Mesothelial cell of epicardium (in vitro differentiated cells): ENCODE results near the gene IGF1R. TPM values are rescaled to one million over a fixed set of nuclear protein-coding genes. Genes with fewer than 3 reads are reported as not detected.

ENCODE experiments used
- DNase-seq, 2 experiments: peaks; one replicate each; pipeline ENCODE4 v3.0.0; 2021; ENCODE audit warnings: low spot score in 2 of 2; ENCODE audit not compliant: unreplicated experiment in 2 of 2
- H3K27ac Mint-ChIP-seq: 2 replicates; pipeline ENCODE4 v1.8.0; 2021; ENCODE audit warnings: mixed read lengths
- H3K27me3 Mint-ChIP-seq: 2 replicates; pipeline ENCODE4 v1.8.0; 2021; ENCODE audit warnings: low read depth, mixed read lengths
- H3K36me3 Mint-ChIP-seq: 2 replicates; pipeline ENCODE4 v1.8.0; 2021; ENCODE audit warnings: mixed read lengths
- H3K4me1 Mint-ChIP-seq: 2 replicates; pipeline ENCODE4 v1.8.0; 2021; ENCODE audit warnings: mixed read lengths
- H3K4me3 Mint-ChIP-seq: 2 replicates; pipeline ENCODE4 v1.8.0; 2021; ENCODE audit warnings: mild to moderate bottlenecking, moderate library complexity, mixed read lengths
- H3K9me3 Mint-ChIP-seq: 2 replicates; pipeline ENCODE4 v1.8.0; 2021; ENCODE audit warnings: mixed read lengths
- total RNA-seq: library from RNA; stranded (reverse); gene quantifications from 3 replicates; pipeline ENCODE4 v1.2.1, GENCODE V29; 2021
- TF ChIP-seq, protein P1 (sequence below): fragments of 200-600 bp; sonication (generic); IDR thresholded peaks from one replicate; pipeline ENCODE4 v1.5.0; 2021; ENCODE audit warnings: antibody characterized with exemption; ENCODE audit not compliant: unreplicated experiment

IGF1R gene
- total RNA-seq, 1 donor from 2014 or later: 113 TPM

- TF ChIP-seq, protein P1, sequence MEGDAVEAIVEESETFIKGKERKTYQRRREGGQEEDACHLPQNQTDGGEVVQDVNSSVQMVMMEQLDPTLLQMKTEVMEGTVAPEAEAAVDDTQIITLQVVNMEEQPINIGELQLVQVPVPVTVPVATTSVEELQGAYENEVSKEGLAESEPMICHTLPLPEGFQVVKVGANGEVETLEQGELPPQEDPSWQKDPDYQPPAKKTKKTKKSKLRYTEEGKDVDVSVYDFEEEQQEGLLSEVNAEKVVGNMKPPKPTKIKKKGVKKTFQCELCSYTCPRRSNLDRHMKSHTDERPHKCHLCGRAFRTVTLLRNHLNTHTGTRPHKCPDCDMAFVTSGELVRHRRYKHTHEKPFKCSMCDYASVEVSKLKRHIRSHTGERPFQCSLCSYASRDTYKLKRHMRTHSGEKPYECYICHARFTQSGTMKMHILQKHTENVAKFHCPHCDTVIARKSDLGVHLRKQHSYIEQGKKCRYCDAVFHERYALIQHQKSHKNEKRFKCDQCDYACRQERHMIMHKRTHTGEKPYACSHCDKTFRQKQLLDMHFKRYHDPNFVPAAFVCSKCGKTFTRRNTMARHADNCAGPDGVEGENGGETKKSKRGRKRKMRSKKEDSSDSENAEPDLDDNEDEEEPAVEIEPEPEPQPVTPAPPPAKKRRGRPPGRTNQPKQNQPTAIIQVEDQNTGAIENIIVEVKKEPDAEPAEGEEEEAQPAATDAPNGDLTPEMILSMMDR: no peak
- no peaks in the 10 kb centered on the region for H3K27me3 Mint-ChIP-seq
- H3K9me3 Mint-ChIP-seq: no peaks in the 10 kb centered on the region
- DNase-seq: peak in 1 of 2 experiments; percentile 52
- peak overlapping the region; percentile 95 for H3K4me3 Mint-ChIP-seq
- H3K4me1 Mint-ChIP-seq: peaks cover 45% of the 10 kb centered on the region
- no peaks in the 10 kb centered on the region for H3K36me3 Mint-ChIP-seq
- H3K27ac Mint-ChIP-seq: peak overlapping the region; percentile 93
These were observed 2.2 kb downstream of the IGF1R start for GRCh38 chr15:98650417-98651035.

DNA sequence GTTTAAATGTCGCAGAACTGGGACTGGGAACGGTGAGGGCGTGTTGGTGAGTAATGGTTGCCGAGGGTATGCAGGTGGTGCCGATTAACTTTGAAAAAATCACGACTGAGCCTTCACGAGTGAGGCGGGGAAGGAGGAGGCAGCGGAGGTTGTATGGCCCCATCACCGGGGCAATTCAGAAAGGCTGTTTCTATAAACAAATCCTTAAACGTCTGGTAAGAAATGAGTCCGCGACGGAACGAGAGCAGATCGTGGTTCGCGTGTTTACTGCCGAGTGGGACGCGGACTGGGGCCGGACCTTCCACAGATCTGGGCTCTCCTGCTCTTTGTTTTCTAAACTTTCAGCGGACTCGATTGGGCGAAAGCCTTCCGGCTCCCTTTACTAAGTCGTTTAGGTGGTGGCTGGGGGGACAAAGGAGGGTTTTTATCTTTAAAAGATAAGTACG is 2.7 kb downstream of the IGF1R start:
- H3K27me3 Mint-ChIP-seq: no peaks in the 10 kb centered on the region
- peaks cover 45% of the 10 kb centered on the region for H3K4me1 Mint-ChIP-seq
- TF ChIP-seq, protein P1: no peak
- no peaks in the 10 kb centered on the region for H3K36me3 Mint-ChIP-seq
- H3K27ac Mint-ChIP-seq: peak overlapping the region; percentile 93
- H3K9me3 Mint-ChIP-seq: no peaks in the 10 kb centered on the region
- peak in 1 of 2 experiments; percentile 45 for DNase-seq
- peak overlapping the region; percentile 95 for H3K4me3 Mint-ChIP-seq

- Mint-ChIP-seq H3K36me3 (no peaks in the 10 kb centered on the region), H3K4me1 (peaks cover 44% of the 10 kb centered on the region), H3K27ac (peak overlapping the region; percentile 93), H3K4me3 (peak overlapping the region; percentile 95), H3K27me3 (no peaks in the 10 kb centered on the region), H3K9me3 (no peaks in the 10 kb centered on the region)
- TF ChIP-seq, protein P1: no peak
- DNase-seq: no peak
These were observed 3.4 kb downstream of the IGF1R start for GRCh38 chr15:98651581-98652220.

DNA sequence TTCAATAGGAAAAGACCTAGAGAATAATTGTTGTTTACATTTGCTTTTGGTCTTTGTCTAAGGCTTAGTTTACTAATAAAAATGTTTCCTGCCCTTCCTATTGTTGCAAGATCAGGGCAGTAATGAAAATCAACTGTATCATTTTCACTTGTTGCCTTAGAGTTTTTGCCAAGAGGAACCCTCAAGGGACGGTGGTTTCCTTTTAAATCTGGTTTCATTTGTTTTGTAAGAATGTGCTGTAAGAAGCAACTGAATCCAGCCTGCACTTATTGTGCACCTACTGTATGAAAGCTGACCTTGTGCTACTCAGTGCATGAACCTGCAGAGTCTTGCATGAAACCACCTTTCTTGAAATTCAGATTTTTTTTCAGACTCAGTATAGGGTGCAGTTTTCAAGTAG is 5.3 kb downstream of the IGF1R start:
- peaks cover 40% of the 10 kb centered on the region for H3K4me1 Mint-ChIP-seq
- no peaks in the 10 kb centered on the region for H3K27me3 Mint-ChIP-seq
- no peak for DNase-seq
- H3K27ac Mint-ChIP-seq: no peak overlapping the region
- no peak overlapping the region for H3K4me3 Mint-ChIP-seq
- no peaks in the 10 kb centered on the region for H3K9me3 Mint-ChIP-seq
- no peaks in the 10 kb centered on the region for H3K36me3 Mint-ChIP-seq
- TF ChIP-seq, protein P1: no peak

GRCh38 chr15:98654790-98655360 is 6.5 kb downstream of the IGF1R start:
- no peaks in the 10 kb centered on the region for H3K9me3 Mint-ChIP-seq
- TF ChIP-seq, protein P1: no peak
- H3K27ac Mint-ChIP-seq: peak overlapping the region; percentile 71
- DNase-seq: no peak
- H3K4me1 Mint-ChIP-seq: peaks cover 46% of the 10 kb centered on the region
- H3K4me3 Mint-ChIP-seq: no peak overlapping the region
- no peaks in the 10 kb centered on the region for H3K27me3 Mint-ChIP-seq
- no peaks in the 10 kb centered on the region for H3K36me3 Mint-ChIP-seq
